HEK293 (cell line): ENCODE data around the gene TMEM198.

Experiments
- CTCF ChIA-PET: fragments of 350-600 bp; formaldehyde crosslinking; extraction: SDS; loops from one replicate; lab custom pipeline; 2021; ENCODE audit warnings: antibody characterized with exemption; lab: Yijun Ruan, JAX
- POLR2A ChIA-PET: fragments of 300-600 bp; formaldehyde crosslinking; extraction: SDS; loops from one replicate; lab custom pipeline; 2020; ENCODE audit warnings: antibody characterized with exemption, inconsistent platforms; lab: Yijun Ruan, JAX
- H3K27ac ChIP-seq: fragments of 200-500 bp; sonication (Bioruptor generic); 2 replicates; pipeline ENCODE4 v1.5.1; 2014; ENCODE audit warnings: low read depth, low read length, control low read depth, inconsistent platforms; ENCODE audit errors: extremely low read depth
- H3K36me3 ChIP-seq, 2 experiments: fragments of 200-500 bp in 1 of 2; sonication (Bioruptor generic) in 1 of 2; 1 replicate in 1 of 2; 2 replicates in 1 of 2; pipeline ENCODE4 v1.5.1; 2014 to 2017; ENCODE audit warnings: inconsistent platforms in 2 of 2, low read length in 2 of 2; ENCODE audit not compliant: control insufficient read depth in 2 of 2, insufficient read depth in 1 of 2
- H3K4me1 ChIP-seq: fragments of 200-500 bp; sonication (Bioruptor generic); 2 replicates; pipeline ENCODE4 v1.5.1; 2014; ENCODE audit warnings: mild to moderate bottlenecking, low read length, inconsistent platforms; ENCODE audit not compliant: control insufficient read depth, insufficient read depth
- H3K4me3 ChIP-seq: 2 replicates; pipeline ENCODE4 v1.5.1; 2011; ENCODE audit warnings: low read depth, mild to moderate bottlenecking, control low read depth, low read length, moderate library complexity
- H3K9me3 ChIP-seq: fragments of 200-500 bp; sonication (Bioruptor generic); 2 replicates; pipeline ENCODE4 v1.5.1; 2014; ENCODE audit warnings: low read depth, low read length, inconsistent platforms; ENCODE audit not compliant: control insufficient read depth, insufficient read depth
- GLI2 ChIP-seq: fragments of 450-650 bp; formaldehyde crosslinking; IDR thresholded peaks from 2 replicates; pipeline ENCODE4; 2017; ENCODE audit warnings: missing biosample characterization, missing genetic modification characterization, low read depth, borderline replicate concordance
- KLF1 ChIP-seq: fragments of 450-650 bp; formaldehyde crosslinking; IDR thresholded peaks from 2 replicates; pipeline ENCODE4 v1.5.1; 2016; ENCODE audit warnings: missing biosample characterization, missing genetic modification characterization
- KLF9 ChIP-seq: fragments of 450-650 bp; formaldehyde crosslinking; IDR thresholded peaks from 2 replicates; pipeline ENCODE4 v1.5.1; 2016; ENCODE audit warnings: missing biosample characterization, missing genetic modification characterization, low read depth
- OVOL3 ChIP-seq: fragments of 450-650 bp; formaldehyde crosslinking; IDR thresholded peaks from 2 replicates; pipeline ENCODE4 v1.5.1; 2016; ENCODE audit warnings: missing biosample characterization, missing genetic modification characterization
- SCRT1 ChIP-seq: fragments of 450-650 bp; formaldehyde crosslinking; IDR thresholded peaks from 2 replicates; pipeline ENCODE4 v1.5.1; 2016; ENCODE audit warnings: missing biosample characterization, missing genetic modification characterization, borderline replicate concordance
- ZBTB1 ChIP-seq: fragments of 450-650 bp; formaldehyde crosslinking; IDR thresholded peaks from 2 replicates; pipeline ENCODE4 v1.5.1; 2016; ENCODE audit warnings: missing biosample characterization, missing genetic modification characterization
- ZBTB10 ChIP-seq: fragments of 450-650 bp; formaldehyde crosslinking; IDR thresholded peaks from 2 replicates; pipeline ENCODE4 v1.5.1; 2016; ENCODE audit warnings: missing biosample characterization, missing genetic modification characterization
- ZBTB7A ChIP-seq: fragments of 450-650 bp; formaldehyde crosslinking; IDR thresholded peaks from 2 replicates; pipeline ENCODE4 v1.5.1; 2016; ENCODE audit warnings: low read depth, missing biosample characterization, missing genetic modification characterization
- ZFP3 ChIP-seq: fragments of 450-650 bp; formaldehyde crosslinking; IDR thresholded peaks from 2 replicates; pipeline ENCODE4 v1.5.1; 2016; ENCODE audit warnings: low read depth, missing biosample characterization, missing genetic modification characterization
- ZNF10 ChIP-seq: fragments of 450-650 bp; formaldehyde crosslinking; IDR thresholded peaks from 2 replicates; pipeline ENCODE4 v1.5.1; 2017; ENCODE audit warnings: missing biosample characterization, missing genetic modification characterization
- ZNF18 ChIP-seq: fragments of 450-650 bp; formaldehyde crosslinking; IDR thresholded peaks from 2 replicates; pipeline ENCODE4 v1.5.1; 2016; ENCODE audit warnings: missing biosample characterization, missing genetic modification characterization
- ZNF184 ChIP-seq: fragments of 450-650 bp; IDR thresholded peaks from 2 replicates; pipeline ENCODE4 v1.5.1; 2018; ENCODE audit warnings: missing biosample characterization, mild to moderate bottlenecking, missing genetic modification characterization
- ZNF366 ChIP-seq: fragments of 450-650 bp; formaldehyde crosslinking; conservative IDR thresholded peaks from 2 replicates; pipeline ENCODE4 v1.5.1; 2016; ENCODE audit warnings: missing biosample characterization, missing genetic modification characterization
- ZNF416 ChIP-seq: fragments of 450-650 bp; formaldehyde crosslinking; IDR thresholded peaks from 2 replicates; pipeline ENCODE4 v1.5.1; 2016; ENCODE audit warnings: missing biosample characterization, missing genetic modification characterization
- ZNF48 ChIP-seq: fragments of 450-650 bp; formaldehyde crosslinking; IDR thresholded peaks from 2 replicates; pipeline ENCODE4 v1.5.1; 2016; ENCODE audit warnings: missing biosample characterization, missing genetic modification characterization
- ZNF623 ChIP-seq: fragments of 450-650 bp; formaldehyde crosslinking; IDR thresholded peaks from 2 replicates; pipeline ENCODE4 v1.5.1; 2016; ENCODE audit warnings: missing biosample characterization, missing genetic modification characterization
- TF ChIP-seq, protein P1 (sequence below): fragments of 450-650 bp; formaldehyde crosslinking; IDR thresholded peaks from 2 replicates; pipeline ENCODE4 v1.5.1; 2016; ENCODE audit warnings: missing biosample characterization, missing genetic modification characterization
- TF ChIP-seq, protein P2 (sequence below): fragments of 450-650 bp; formaldehyde crosslinking; IDR thresholded peaks from 2 replicates; pipeline ENCODE4 v1.5.1; 2017; ENCODE audit warnings: missing biosample characterization, missing genetic modification characterization
- TF ChIP-seq, protein P3 (sequence below): fragments of 450-650 bp; formaldehyde crosslinking; IDR thresholded peaks from 2 replicates; pipeline ENCODE4 v1.5.1; 2016; ENCODE audit warnings: missing biosample characterization, missing genetic modification characterization

TMEM198 gene

DNA sequence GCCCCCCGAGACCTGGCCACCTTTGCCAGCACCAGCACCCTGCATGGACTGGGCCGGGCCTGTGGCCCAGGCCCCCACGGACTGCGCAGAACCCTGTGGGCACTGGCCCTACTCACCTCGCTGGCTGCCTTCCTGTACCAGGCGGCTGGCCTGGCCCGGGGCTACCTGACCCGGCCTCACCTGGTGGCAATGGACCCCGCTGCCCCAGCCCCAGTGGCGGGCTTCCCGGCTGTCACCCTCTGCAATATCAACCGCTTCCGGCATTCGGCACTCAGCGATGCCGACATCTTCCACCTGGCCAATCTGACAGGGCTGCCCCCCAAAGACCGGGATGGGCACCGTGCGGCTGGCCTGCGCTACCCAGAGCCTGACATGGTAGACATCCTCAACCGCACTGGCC is 29.0 kb upstream of the TMEM198 start (continued):
- TF ChIP-seq ZNF48 (tag by site-specific recombination), result no peak
- TF ChIP-seq, protein P1, sequence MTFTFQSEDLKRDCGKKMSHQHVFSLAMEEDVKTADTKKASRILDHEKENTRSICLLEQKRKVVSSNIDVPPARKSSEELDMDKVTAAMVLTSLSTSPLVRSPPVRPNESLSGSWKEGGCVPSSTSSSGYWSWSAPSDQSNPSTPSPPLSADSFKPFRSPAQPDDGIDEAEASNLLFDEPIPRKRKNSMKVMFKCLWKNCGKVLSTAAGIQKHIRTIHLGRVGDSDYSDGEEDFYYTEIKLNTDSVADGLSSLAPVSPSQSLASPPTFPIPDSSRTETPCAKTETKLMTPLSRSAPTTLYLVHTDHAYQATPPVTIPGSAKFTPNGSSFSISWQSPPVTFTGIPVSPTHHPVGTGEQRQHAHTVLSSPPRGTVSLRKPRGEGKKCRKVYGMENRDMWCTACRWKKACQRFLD (tag by site-specific recombination), result no peak
- no peak for TF ChIP-seq ZNF416 (tag by site-specific recombination)
- no peak for TF ChIP-seq OVOL3 (tag by site-specific recombination)
- no peak for TF ChIP-seq ZNF18 (tag by site-specific recombination)
- TF ChIP-seq ZNF623 (tag by site-specific recombination), result no peak

- TF ChIP-seq KLF9 (tag by site-specific recombination), result peak; percentile 45; the same call in 1 of the 2 replicates
- no peak for TF ChIP-seq GLI2 (tag by site-specific recombination)
- no peak for TF ChIP-seq ZBTB10 (tag by site-specific recombination)
- TF ChIP-seq SCRT1, result no peak
- no peak for TF ChIP-seq ZBTB7A (tag by site-specific recombination)
- TF ChIP-seq KLF1, result no peak
- 0 out of 2 replicates have a peak, but pooled peaks have one; percentile 15 for TF ChIP-seq ZNF366 (tag by site-specific recombination)
- TF ChIP-seq ZNF184 (tag by site-specific recombination), result no peak
- TF ChIP-seq, protein P2, sequence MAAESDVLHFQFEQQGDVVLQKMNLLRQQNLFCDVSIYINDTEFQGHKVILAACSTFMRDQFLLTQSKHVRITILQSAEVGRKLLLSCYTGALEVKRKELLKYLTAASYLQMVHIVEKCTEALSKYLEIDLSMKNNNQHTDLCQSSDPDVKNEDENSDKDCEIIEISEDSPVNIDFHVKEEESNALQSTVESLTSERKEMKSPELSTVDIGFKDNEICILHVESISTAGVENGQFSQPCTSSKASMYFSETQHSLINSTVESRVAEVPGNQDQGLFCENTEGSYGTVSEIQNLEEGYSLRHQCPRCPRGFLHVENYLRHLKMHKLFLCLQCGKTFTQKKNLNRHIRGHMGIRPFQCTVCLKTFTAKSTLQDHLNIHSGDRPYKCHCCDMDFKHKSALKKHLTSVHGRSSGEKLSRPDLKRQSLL (tag by site-specific recombination), result no peak
- ChIA-PET CTCF (interaction anchor here (0.6 to 9.5 kb wide), 4 partner anchors 14 to 114 kb away, joined by 3 to 150 read pairs (median 4); partner anchors contain the start of gene GMPPA), POLR2A (interaction anchor here (1.0 to 2.4 kb wide), 2 partner anchors 11 to 18 kb away, joined by 3 to 8 read pairs; partner anchors contain the start of gene GMPPA)
- Histone ChIP-seq H3K36me3 (no peaks in the 10 kb centered on the region), H3K9me3 (no peaks in the 10 kb centered on the region), H3K4me3 (no peak overlapping the region), H3K27ac (no peak overlapping the region), H3K4me1 (no peaks in the 10 kb centered on the region)
These were observed 27.8 kb upstream of the TMEM198 start for GRCh38 chr2:219515874-219516629.

DNA sequence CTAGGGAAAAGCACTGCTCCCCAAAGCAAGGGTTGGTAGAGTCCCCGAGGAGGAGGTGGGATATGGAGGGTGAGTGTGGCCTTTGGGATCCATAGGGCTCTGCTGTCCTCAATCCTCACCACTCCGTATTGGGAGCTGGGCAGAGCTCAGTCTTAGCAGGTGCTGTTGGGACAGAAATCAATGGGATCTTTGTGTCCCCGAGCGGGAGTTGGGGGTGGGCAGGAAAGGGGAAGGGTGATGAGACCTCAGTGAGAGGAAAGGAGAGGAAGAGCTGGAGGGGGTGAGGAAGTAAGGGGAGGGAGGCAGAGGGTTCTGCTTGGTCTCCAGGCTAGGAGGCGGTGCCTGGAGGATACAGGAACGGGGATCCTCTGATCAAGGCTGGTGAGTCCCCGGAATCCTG is 26.9 kb upstream of the TMEM198 start:
- Histone ChIP-seq H3K27ac (no peak overlapping the region), H3K36me3 (no peaks in the 10 kb centered on the region), H3K4me1 (peaks cover 6% of the 10 kb centered on the region), H3K9me3 (no peaks in the 10 kb centered on the region), H3K4me3 (no peak overlapping the region)
- POLR2A ChIA-PET, result interaction anchor here (1.0 kb wide), 1 partner anchor 11 kb away, joined by 3 read pairs; no protein-coding TSS in a partner anchor
- CTCF ChIA-PET, result interaction anchor here (0.6 to 5.9 kb wide), 6 partner anchors 11 to 115 kb away, joined by 3 to 61 read pairs (median 4); a partner anchor contains a TSS
- TF ChIP-seq ZFP3 (tag by site-specific recombination) (no peak), ZBTB1 (tag by site-specific recombination) (no peak), ZNF10 (tag by site-specific recombination) (no peak)
- TF ChIP-seq, protein P3, sequence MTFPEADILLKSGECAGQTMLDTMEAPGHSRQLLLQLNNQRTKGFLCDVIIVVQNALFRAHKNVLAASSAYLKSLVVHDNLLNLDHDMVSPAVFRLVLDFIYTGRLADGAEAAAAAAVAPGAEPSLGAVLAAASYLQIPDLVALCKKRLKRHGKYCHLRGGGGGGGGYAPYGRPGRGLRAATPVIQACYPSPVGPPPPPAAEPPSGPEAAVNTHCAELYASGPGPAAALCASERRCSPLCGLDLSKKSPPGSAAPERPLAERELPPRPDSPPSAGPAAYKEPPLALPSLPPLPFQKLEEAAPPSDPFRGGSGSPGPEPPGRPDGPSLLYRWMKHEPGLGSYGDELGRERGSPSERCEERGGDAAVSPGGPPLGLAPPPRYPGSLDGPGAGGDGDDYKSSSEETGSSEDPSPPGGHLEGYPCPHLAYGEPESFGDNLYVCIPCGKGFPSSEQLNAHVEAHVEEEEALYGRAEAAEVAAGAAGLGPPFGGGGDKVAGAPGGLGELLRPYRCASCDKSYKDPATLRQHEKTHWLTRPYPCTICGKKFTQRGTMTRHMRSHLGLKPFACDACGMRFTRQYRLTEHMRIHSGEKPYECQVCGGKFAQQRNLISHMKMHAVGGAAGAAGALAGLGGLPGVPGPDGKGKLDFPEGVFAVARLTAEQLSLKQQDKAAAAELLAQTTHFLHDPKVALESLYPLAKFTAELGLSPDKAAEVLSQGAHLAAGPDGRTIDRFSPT, result no peak
